HG03175 (cell line): Measurements from ENCODE around the gene ARL6IP4.
"Not testable (repeated sequence)": the region's sequence is repeated elsewhere in the genome, so short reads cannot be mapped to it uniquely, and the experiment has no call there.

ENCODE experiments used
- ATAC-seq: cut with Tn5 transposase; IDR thresholded peaks from one replicate; pipeline ENCODE4 v1.9.1; 2021; ENCODE audit warnings: mild to moderate bottlenecking, moderate library complexity; ENCODE audit not compliant: unreplicated experiment

The ARL6IP4 gene

GRCh38 chr12:123005081-123005626 lies 24.7 kb downstream of the ARL6IP4 start:
- ATAC-seq, result no peak

- no peak for ATAC-seq
Measured at GRCh38 chr12:123006977-123007376, 26.5 kb downstream of the ARL6IP4 start.

GRCh38 chr12:123010110-123010509 lies 29.6 kb downstream of the ARL6IP4 start:
- no peak for ATAC-seq

GRCh38 chr12:123010681-123011080 lies 30.2 kb downstream of the ARL6IP4 start:
- ATAC-seq, result no peak

GRCh38 chr12:123011701-123012100 lies 31.2 kb downstream of the ARL6IP4 start:
- ATAC-seq, result no peak

GRCh38 chr12:123013185-123014095 lies 33.0 kb downstream of the ARL6IP4 start:
- no peak for ATAC-seq

GRCh38 chr12:123014473-123014872 lies 34.0 kb downstream of the ARL6IP4 start:
- not testable (repeated sequence) for ATAC-seq

- ATAC-seq, result no peak
Measured at GRCh38 chr12:123017753-123018152, 37.3 kb downstream of the ARL6IP4 start.

GRCh38 chr12:123019841-123020138 lies 39.3 kb downstream of the ARL6IP4 start:
- ATAC-seq, result no peak

GRCh38 chr12:123021688-123022604 lies 41.5 kb downstream of the ARL6IP4 start:
- no peak for ATAC-seq

GRCh38 chr12:123022846-123023245 lies 42.4 kb downstream of the ARL6IP4 start:
- no peak for ATAC-seq

- ATAC-seq, result no peak
Measured at GRCh38 chr12:123024819-123025391, 44.4 kb downstream of the ARL6IP4 start.

GRCh38 chr12:123026094-123026853 lies 45.8 kb downstream of the ARL6IP4 start:
- no peak for ATAC-seq

GRCh38 chr12:123027726-123028445 lies 47.4 kb downstream of the ARL6IP4 start:
- no peak for ATAC-seq

GRCh38 chr12:123028475-123028874 lies 48.0 kb downstream of the ARL6IP4 start:
- no peak for ATAC-seq

GRCh38 chr12:123029550-123029949 lies 49.1 kb downstream of the ARL6IP4 start:
- no peak for ATAC-seq

- no peak for ATAC-seq
Measured at GRCh38 chr12:123030686-123031085, 50.2 kb downstream of the ARL6IP4 start.

GRCh38 chr12:123031171-123031845 lies 50.8 kb downstream of the ARL6IP4 start:
- ATAC-seq, result no peak
